Transverse colon (tissue), 3 donors: ENCODE measurements around the gene ABCG2.

Experiments used
- POLR2A ChIP-seq: fragments of 450-650 bp; IDR thresholded peaks from one replicate; pipeline ENCODE4 v1.6.1; 2016; ENCODE audit warnings: antibody characterized with exemption, mild to moderate bottlenecking, moderate library complexity
- POLR2AphosphoS5 ChIP-seq, 3 donors: sonication (generic); formaldehyde crosslinking; IDR thresholded peaks; one replicate each; pipeline ENCODE4 v1.6.1; 2016; ENCODE audit warnings: antibody characterized with exemption in 3 of 3

GRCh38 chr4:88189418-88189738, 30.9 kb upstream of the ABCG2 start:
- TF ChIP-seq POLR2AphosphoS5 (IDR thresholded peaks at IDR 0.05) = no peak
- no peak for TF ChIP-seq POLR2A
